ENCODE results near the gene PGAM2.
"Not testable (repeated sequence)": the region's sequence is repeated elsewhere in the genome, so short reads cannot be mapped to it uniquely, and the experiment has no call there.

Gene PGAM2

GRCh38 chr7:44033971-44034844 is 31.2 kb downstream of the PGAM2 start:
- not testable (repeated sequence) for H3K36me3 ChIP-seq (ENCODE audit: control insufficient read depth, insufficient read depth, low read length); H3K27me3 ChIP-seq (ENCODE audit: control insufficient read depth, insufficient read depth, low read length); H3K9me3 ChIP-seq (ENCODE audit: control insufficient read depth, low read length); H3K4me1 ChIP-seq (ENCODE audit: control insufficient read depth, insufficient read depth, low read length); H3K4me3 ChIP-seq (ENCODE audit: low read length); H3K9ac ChIP-seq (ENCODE audit: low read length)

- H3K9me3 ChIP-seq (ENCODE audit: control insufficient read depth, low read length); H3K27me3 ChIP-seq (ENCODE audit: control insufficient read depth, insufficient read depth, low read length); H3K4me3 ChIP-seq (ENCODE audit: low read length): not testable (repeated sequence)
Measured at GRCh38 chr7:44032031-44032430, 33.3 kb downstream of the PGAM2 start.

GRCh38 chr7:44031319-44031718 is 34.0 kb downstream of the PGAM2 start:
- not testable (repeated sequence) for H3K9ac ChIP-seq (ENCODE audit: low read length); H3K36me3 ChIP-seq (ENCODE audit: control insufficient read depth, insufficient read depth, low read length); H3K27me3 ChIP-seq (ENCODE audit: control insufficient read depth, insufficient read depth, low read length); H3K4me1 ChIP-seq (ENCODE audit: control insufficient read depth, insufficient read depth, low read length); H3K4me3 ChIP-seq (ENCODE audit: low read length); H3K9me3 ChIP-seq (ENCODE audit: control insufficient read depth, low read length)

More at GRCh38 chr7:44032031-44032430, 33.3 kb downstream of the PGAM2 start:
- not testable (repeated sequence) for H3K9ac ChIP-seq (ENCODE audit: low read length); H3K36me3 ChIP-seq (ENCODE audit: control insufficient read depth, insufficient read depth, low read length); H3K4me1 ChIP-seq (ENCODE audit: control insufficient read depth, insufficient read depth, low read length)

GRCh38 chr7:44030029-44030428 is 35.3 kb downstream of the PGAM2 start:
- H3K27me3 ChIP-seq (ENCODE audit: control insufficient read depth, insufficient read depth, low read length), result not testable (repeated sequence)

GRCh38 chr7:44029433-44029832 is 35.9 kb downstream of the PGAM2 start:
- not testable (repeated sequence) for H3K27me3 ChIP-seq (ENCODE audit: control insufficient read depth, insufficient read depth, low read length); H3K36me3 ChIP-seq (ENCODE audit: control insufficient read depth, insufficient read depth, low read length); H3K9me3 ChIP-seq (ENCODE audit: control insufficient read depth, low read length); H3K9ac ChIP-seq (ENCODE audit: low read length); H3K4me1 ChIP-seq (ENCODE audit: control insufficient read depth, insufficient read depth, low read length); H3K4me3 ChIP-seq (ENCODE audit: low read length)

More at GRCh38 chr7:44030029-44030428, 35.3 kb downstream of the PGAM2 start:
- not testable (repeated sequence) for H3K4me1 ChIP-seq (ENCODE audit: control insufficient read depth, insufficient read depth, low read length); H3K9me3 ChIP-seq (ENCODE audit: control insufficient read depth, low read length); H3K36me3 ChIP-seq (ENCODE audit: control insufficient read depth, insufficient read depth, low read length); H3K4me3 ChIP-seq (ENCODE audit: low read length); H3K9ac ChIP-seq (ENCODE audit: low read length)

GRCh38 chr7:44022796-44023467 is 42.4 kb downstream of the PGAM2 start:
- not testable (repeated sequence) for H3K4me3 ChIP-seq (ENCODE audit: low read length); H3K27me3 ChIP-seq (ENCODE audit: control insufficient read depth, insufficient read depth, low read length); H3K36me3 ChIP-seq (ENCODE audit: control insufficient read depth, insufficient read depth, low read length); H3K9me3 ChIP-seq (ENCODE audit: control insufficient read depth, low read length); H3K9ac ChIP-seq (ENCODE audit: low read length); H3K4me1 ChIP-seq (ENCODE audit: control insufficient read depth, insufficient read depth, low read length)

- not testable (repeated sequence) for H3K27me3 ChIP-seq (ENCODE audit: control insufficient read depth, insufficient read depth, low read length); H3K36me3 ChIP-seq (ENCODE audit: control insufficient read depth, insufficient read depth, low read length); H3K9me3 ChIP-seq (ENCODE audit: control insufficient read depth, low read length); H3K4me1 ChIP-seq (ENCODE audit: control insufficient read depth, insufficient read depth, low read length); H3K4me3 ChIP-seq (ENCODE audit: low read length); H3K9ac ChIP-seq (ENCODE audit: low read length)
Measured at GRCh38 chr7:44022069-44022468, 43.3 kb downstream of the PGAM2 start.

- H3K27me3 ChIP-seq (ENCODE audit: control insufficient read depth, insufficient read depth, low read length); H3K4me3 ChIP-seq (ENCODE audit: low read length); H3K9ac ChIP-seq (ENCODE audit: low read length); H3K9me3 ChIP-seq (ENCODE audit: control insufficient read depth, low read length); H3K36me3 ChIP-seq (ENCODE audit: control insufficient read depth, insufficient read depth, low read length); H3K4me1 ChIP-seq (ENCODE audit: control insufficient read depth, insufficient read depth, low read length): not testable (repeated sequence)
Measured at GRCh38 chr7:44019825-44020224, 45.5 kb downstream of the PGAM2 start.

- H3K4me3 ChIP-seq (ENCODE audit: low read length); H3K27me3 ChIP-seq (ENCODE audit: control insufficient read depth, insufficient read depth, low read length); H3K36me3 ChIP-seq (ENCODE audit: control insufficient read depth, insufficient read depth, low read length); H3K9me3 ChIP-seq (ENCODE audit: control insufficient read depth, low read length); H3K4me1 ChIP-seq (ENCODE audit: control insufficient read depth, insufficient read depth, low read length): not testable (repeated sequence)
- peak overlapping the region; percentile 79 for H3K9ac ChIP-seq (ENCODE audit: low read length)
Measured at GRCh38 chr7:44018857-44019807, 46.2 kb downstream of the PGAM2 start.

GRCh38 chr7:44015090-44015489 is 50.3 kb downstream of the PGAM2 start:
- not testable (repeated sequence) for H3K9me3 ChIP-seq (ENCODE audit: control insufficient read depth, low read length); H3K4me3 ChIP-seq (ENCODE audit: low read length); H3K36me3 ChIP-seq (ENCODE audit: control insufficient read depth, insufficient read depth, low read length); H3K27me3 ChIP-seq (ENCODE audit: control insufficient read depth, insufficient read depth, low read length); H3K4me1 ChIP-seq (ENCODE audit: control insufficient read depth, insufficient read depth, low read length); H3K9ac ChIP-seq (ENCODE audit: low read length)

Data from mucosa of stomach (tissue), 1 donor.